Testis (tissue), 3 donors: ENCODE measurements around the gene RAET1G. TPM values are rescaled to one million over a fixed set of nuclear protein-coding genes. Genes with fewer than 3 reads are reported as not detected.

Source experiments
- DNase-seq: peaks from one replicate; pipeline ENCODE4 v3.0.0-alpha.2; 2019
- H3K27ac ChIP-seq, 2 donors: fragments of 200-600 bp; sonication (generic); one replicate each; pipeline ENCODE4 v1.5.1; 2019
- H3K27me3 ChIP-seq: fragments of 200-600 bp; sonication (generic); one replicate; pipeline ENCODE4 v1.5.1; 2019
- H3K36me3 ChIP-seq: fragments of 200-600 bp; sonication (generic); one replicate; pipeline ENCODE4 v1.5.1; 2017; ENCODE audit warnings: low read depth; ENCODE audit errors: missing control alignments
- H3K4me1 ChIP-seq: fragments of 200-600 bp; sonication (generic); one replicate; pipeline ENCODE4 v1.5.1; 2019
- H3K4me3 ChIP-seq, 2 donors: fragments of 200-600 bp; sonication (generic); one replicate each; pipeline ENCODE4 v1.5.1; 2017 to 2019
- H3K9me3 ChIP-seq: fragments of 200-600 bp; sonication (generic); one replicate; pipeline ENCODE4 v1.5.1; 2017
- POLR2A ChIP-seq: fragments of 450-650 bp; IDR thresholded peaks from one replicate; pipeline ENCODE4 v1.6.1; 2017; ENCODE audit warnings: antibody characterized with exemption, mild to moderate bottlenecking, moderate library complexity
- WGBS, 2 donors: methylation state at CpG; one replicate each; pipeline ENCODE4 v1.1.5; 2018; 5-methylcytosine and 5-hydroxymethylcytosine counted together
- intact Hi-C: fragments of 100-400 bp; cut with DNase I; formaldehyde crosslinking; loops from one replicate; pipeline ENCODE4 v1.15.1; 2023; ENCODE audit warnings: low total_unique reads
- polyA plus RNA-seq: library from polyadenylated mRNA; stranded (reverse); fragments of 350-450 nt; fragmentation: Illumina TruSeq; extraction: RNeasy Lipid Tissue Mini Kit (QIAGEN cat#74804); gene quantifications from one replicate; pipeline ENCODE4 v1.2.3, GENCODE V29; 2014; ENCODE audit warnings: low read depth, low replicate concordance; ENCODE audit not compliant: insufficient read depth
- total RNA-seq, 2 donors: library from RNA; depleted of rRNA; stranded (reverse); fragments of >200 nt; gene quantifications; one replicate each; pipeline ENCODE4 v1.2.3, GENCODE V29; 2016
- TF ChIP-seq, protein P1 (sequence below), 3 experiments: fragments of 450-650 bp in 2 of 3; fragments of 200-600 bp in 1 of 3; sonication (generic) in 1 of 3; IDR thresholded peaks; one replicate each; pipeline ENCODE4 v1.5.1; 2016 to 2019; ENCODE audit warnings: antibody characterized with exemption in 3 of 3, mild to moderate bottlenecking in 2 of 3, moderate library complexity in 1 of 3

The RAET1G gene
- total and polyA plus RNA-seq, 3 donors from 2014 or later: 0.30 TPM; not detected in 2

DNA sequence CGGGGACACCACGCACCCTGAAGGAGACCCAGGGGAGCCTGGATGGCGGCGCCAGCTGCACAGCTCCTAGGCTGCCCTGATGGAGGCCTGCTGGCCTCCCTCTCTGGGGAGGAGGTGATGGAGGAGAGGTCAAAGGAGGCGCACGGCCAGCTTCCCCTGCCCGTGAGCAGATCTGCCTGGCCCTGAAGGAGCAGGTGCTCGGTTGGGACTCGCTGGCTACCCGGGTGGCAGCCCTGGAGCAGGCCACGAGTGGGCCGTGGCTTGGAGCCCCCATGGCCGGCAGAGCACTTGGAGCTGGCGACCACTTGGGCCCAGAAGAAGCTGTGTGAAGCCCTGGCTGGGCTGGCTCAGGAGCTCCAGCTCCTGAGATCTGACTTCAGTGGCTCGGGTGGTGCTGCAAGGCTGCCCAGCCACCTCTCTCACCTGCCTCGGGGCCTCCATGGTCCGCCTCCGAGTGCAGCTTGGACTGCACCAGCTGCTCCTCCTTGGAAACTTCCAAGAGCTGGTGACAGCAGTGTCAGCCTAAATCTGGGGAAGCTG is 17.5 kb downstream of the RAET1G start:
- WGBS, 2 donors: 90 to 93% methylated on average over 4 to 18 of the region's 18 CpGs
- H3K9me3 ChIP-seq: no peaks in the 10 kb centered on the region
- TF ChIP-seq, protein P1, sequence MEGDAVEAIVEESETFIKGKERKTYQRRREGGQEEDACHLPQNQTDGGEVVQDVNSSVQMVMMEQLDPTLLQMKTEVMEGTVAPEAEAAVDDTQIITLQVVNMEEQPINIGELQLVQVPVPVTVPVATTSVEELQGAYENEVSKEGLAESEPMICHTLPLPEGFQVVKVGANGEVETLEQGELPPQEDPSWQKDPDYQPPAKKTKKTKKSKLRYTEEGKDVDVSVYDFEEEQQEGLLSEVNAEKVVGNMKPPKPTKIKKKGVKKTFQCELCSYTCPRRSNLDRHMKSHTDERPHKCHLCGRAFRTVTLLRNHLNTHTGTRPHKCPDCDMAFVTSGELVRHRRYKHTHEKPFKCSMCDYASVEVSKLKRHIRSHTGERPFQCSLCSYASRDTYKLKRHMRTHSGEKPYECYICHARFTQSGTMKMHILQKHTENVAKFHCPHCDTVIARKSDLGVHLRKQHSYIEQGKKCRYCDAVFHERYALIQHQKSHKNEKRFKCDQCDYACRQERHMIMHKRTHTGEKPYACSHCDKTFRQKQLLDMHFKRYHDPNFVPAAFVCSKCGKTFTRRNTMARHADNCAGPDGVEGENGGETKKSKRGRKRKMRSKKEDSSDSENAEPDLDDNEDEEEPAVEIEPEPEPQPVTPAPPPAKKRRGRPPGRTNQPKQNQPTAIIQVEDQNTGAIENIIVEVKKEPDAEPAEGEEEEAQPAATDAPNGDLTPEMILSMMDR (IDR thresholded peaks at IDR 0.05): no peak
- no peak for TF ChIP-seq POLR2A
- H3K27me3 ChIP-seq: no peaks in the 10 kb centered on the region
- H3K27ac ChIP-seq: no peak overlapping the region
- H3K4me3 ChIP-seq: no peak overlapping the region
- intact Hi-C loops: no loop called here
- no peak for DNase-seq
- H3K36me3 ChIP-seq: no peaks in the 10 kb centered on the region
- no peaks in the 10 kb centered on the region for H3K4me1 ChIP-seq

- WGBS, 2 donors: 85 to 87% methylated on average over 6 to 13 of the region's 13 CpGs
Measured at GRCh38 chr6:149904661-149905370, 18.1 kb downstream of the RAET1G start.

GRCh38 chr6:149903938-149904611 is 18.8 kb downstream of the RAET1G start:
- no peaks in the 10 kb centered on the region for H3K36me3 ChIP-seq
- 71 to 83% methylated on average over 4 to 5 of the region's 5 CpGs for WGBS, 2 donors
- TF ChIP-seq POLR2A: no peak
- TF ChIP-seq, protein P1 (IDR thresholded peaks at IDR 0.05): no peak
- H3K27ac ChIP-seq: no peak overlapping the region
- no peaks in the 10 kb centered on the region for H3K4me1 ChIP-seq
- H3K27me3 ChIP-seq: no peaks in the 10 kb centered on the region
- H3K4me3 ChIP-seq: no peak overlapping the region
- intact Hi-C loops: no loop called here
- no peak for DNase-seq
- H3K9me3 ChIP-seq: no peaks in the 10 kb centered on the region

More at GRCh38 chr6:149904661-149905370, 18.1 kb downstream of the RAET1G start:
- intact Hi-C loops: no loop called here
- Histone ChIP-seq H3K27me3 (no peaks in the 10 kb centered on the region), H3K9me3 (no peaks in the 10 kb centered on the region), H3K27ac (no peak overlapping the region), H3K4me3 (no peak overlapping the region), H3K36me3 (no peaks in the 10 kb centered on the region), H3K4me1 (no peaks in the 10 kb centered on the region)
- no peak for DNase-seq
- TF ChIP-seq POLR2A: no peak
- TF ChIP-seq, protein P1 (IDR thresholded peaks at IDR 0.05): no peak

DNA sequence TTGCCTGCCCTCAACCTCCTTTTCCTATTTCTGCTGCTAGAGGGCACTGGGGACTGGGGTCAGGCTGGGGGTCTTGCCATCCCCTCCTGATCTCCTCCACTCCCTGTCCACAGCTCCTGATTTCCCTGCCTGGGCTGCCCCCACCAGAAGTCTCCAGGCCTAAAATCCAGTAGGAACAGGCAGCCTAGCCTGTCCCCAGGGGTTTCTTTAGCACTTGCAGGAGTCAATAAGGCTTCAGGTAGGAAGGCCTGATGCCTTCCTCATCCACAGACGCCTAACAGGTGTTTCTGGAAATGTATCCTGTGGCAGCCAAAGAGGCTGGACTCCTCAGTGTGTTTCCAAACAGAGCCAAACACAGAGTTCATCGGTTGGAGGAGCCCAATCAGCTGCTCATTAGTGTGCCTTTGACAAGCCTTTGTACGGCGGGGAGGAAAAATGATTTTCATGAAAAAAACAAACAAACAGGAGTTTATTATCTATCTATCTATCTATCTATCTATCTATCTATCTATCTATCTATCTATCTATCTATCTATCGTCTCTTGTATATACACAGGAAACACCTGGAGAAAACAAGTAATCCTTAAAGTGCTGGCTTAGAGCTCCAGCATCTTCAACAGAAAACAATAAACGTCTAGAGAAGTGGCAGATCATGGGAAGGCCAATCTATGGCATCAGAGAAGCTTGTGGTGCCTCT is 21.3 kb downstream of the RAET1G start:
- TF ChIP-seq, protein P1 (IDR thresholded peaks at IDR 0.05): no peak
- no peak for TF ChIP-seq POLR2A
- no peak for DNase-seq

More for the DNA sequence above, 21.3 kb downstream of the RAET1G start:
- no peaks in the 10 kb centered on the region for H3K36me3 ChIP-seq
- H3K4me3 ChIP-seq: no peak overlapping the region
- H3K4me1 ChIP-seq: no peaks in the 10 kb centered on the region
- no peaks in the 10 kb centered on the region for H3K27me3 ChIP-seq
- WGBS, 2 donors: 91 to 92% methylated on average over 6 of the region's 6 CpGs
- H3K27ac ChIP-seq: no peak overlapping the region
- H3K9me3 ChIP-seq: no peaks in the 10 kb centered on the region
- intact Hi-C loops: no loop called here
